SU-DHL-6 (cell line): Measurements from ENCODE around the gene ITGA2B.

Source experiments
- H2AFZ ChIP-seq: fragments of 200-600 bp; sonication (generic); 2 replicates; pipeline ENCODE4 v1.6.1; 2014; ENCODE audit warnings: low read depth, mild to moderate bottlenecking, moderate library complexity, mixed read lengths, antibody characterized with exemption, low read length; ENCODE audit not compliant: severe bottlenecking
- H3F3A ChIP-seq: fragments of 200-600 bp; shearing (Covaris generic); 2 replicates; pipeline ENCODE4 v1.6.0; 2016; ENCODE audit warnings: antibody characterized with exemption, mild to moderate bottlenecking; ENCODE audit not compliant: insufficient read depth
- H3K27ac ChIP-seq: fragments of 200-600 bp; sonication (generic); 2 replicates; pipeline ENCODE4 v1.5.1; 2016; ENCODE audit warnings: low read depth, mild to moderate bottlenecking, low read length, moderate library complexity, mixed read lengths
- H3K27me3 ChIP-seq: fragments of 200-600 bp; sonication (generic), shearing (Covaris generic); 2 replicates; pipeline ENCODE4 v1.6.0; 2014; ENCODE audit warnings: mild to moderate bottlenecking, low read length
- H3K36me3 ChIP-seq: fragments of 200-600 bp; sonication (generic); 2 replicates; pipeline ENCODE4 v1.6.1; 2014; ENCODE audit warnings: mild to moderate bottlenecking, low read length, mixed read lengths
- H3K4me2 ChIP-seq: fragments of 300-600, 200-600 bp; shearing (Covaris generic), sonication (generic); 2 replicates; pipeline ENCODE4 v1.6.0; 2014; ENCODE audit warnings: low read length, low read depth, mild to moderate bottlenecking; ENCODE audit not compliant: poor library complexity, severe bottlenecking
- H3K4me3 ChIP-seq: fragments of 200-600 bp; sonication (generic); 2 replicates; pipeline ENCODE4 v1.5.1; 2014; ENCODE audit warnings: antibody characterized with exemption, low read length, mild to moderate bottlenecking, mixed read lengths; ENCODE audit not compliant: insufficient read depth, poor library complexity, severe bottlenecking
- H3K79me2 ChIP-seq: fragments of 200-600 bp; sonication (generic); 2 replicates; pipeline ENCODE4 v1.6.1; 2014; ENCODE audit warnings: mild to moderate bottlenecking, low read length, moderate library complexity; ENCODE audit not compliant: insufficient read depth
- H3K9ac ChIP-seq: fragments of 200-600 bp; sonication (generic); 2 replicates; pipeline ENCODE4 v1.7.0; 2014; ENCODE audit warnings: mild to moderate bottlenecking, low read length
- H3K9me2 ChIP-seq: fragments of 200-600 bp; sonication (generic); replicated peaks from 2 replicates; pipeline ENCODE4 v1.6.1; 2014; ENCODE audit warnings: low read length; ENCODE audit not compliant: insufficient read depth
- H3K9me3 ChIP-seq: fragments of 200-600 bp; sonication (generic); 2 replicates; pipeline ENCODE4 v1.6.1; 2014; ENCODE audit warnings: low read length, mixed read lengths; ENCODE audit not compliant: insufficient read depth
- H4K20me1 ChIP-seq: fragments of 200-600 bp; sonication (generic); 2 replicates; pipeline ENCODE4 v1.6.1; 2014; ENCODE audit warnings: low read depth, mild to moderate bottlenecking, antibody characterized with exemption, low read length, moderate library complexity, mixed read lengths
- EZH2phosphoT487 ChIP-seq: fragments of 200-600 bp; sonication (generic), shearing (Covaris generic); conservative IDR thresholded peaks from 2 replicates; pipeline ENCODE4 v1.6.1; 2018; ENCODE audit warnings: mild to moderate bottlenecking, antibody characterized with exemption, low read length, moderate library complexity, mixed read lengths
- TF ChIP-seq, protein P1 (sequence below): fragments of 200-600 bp; sonication (generic); IDR thresholded peaks from one replicate; pipeline ENCODE4 v1.5.1; 2017; ENCODE audit warnings: antibody characterized with exemption, mild to moderate bottlenecking, low read length, moderate library complexity; ENCODE audit not compliant: insufficient read depth, poor library complexity, severe bottlenecking

The ITGA2B gene

DNA sequence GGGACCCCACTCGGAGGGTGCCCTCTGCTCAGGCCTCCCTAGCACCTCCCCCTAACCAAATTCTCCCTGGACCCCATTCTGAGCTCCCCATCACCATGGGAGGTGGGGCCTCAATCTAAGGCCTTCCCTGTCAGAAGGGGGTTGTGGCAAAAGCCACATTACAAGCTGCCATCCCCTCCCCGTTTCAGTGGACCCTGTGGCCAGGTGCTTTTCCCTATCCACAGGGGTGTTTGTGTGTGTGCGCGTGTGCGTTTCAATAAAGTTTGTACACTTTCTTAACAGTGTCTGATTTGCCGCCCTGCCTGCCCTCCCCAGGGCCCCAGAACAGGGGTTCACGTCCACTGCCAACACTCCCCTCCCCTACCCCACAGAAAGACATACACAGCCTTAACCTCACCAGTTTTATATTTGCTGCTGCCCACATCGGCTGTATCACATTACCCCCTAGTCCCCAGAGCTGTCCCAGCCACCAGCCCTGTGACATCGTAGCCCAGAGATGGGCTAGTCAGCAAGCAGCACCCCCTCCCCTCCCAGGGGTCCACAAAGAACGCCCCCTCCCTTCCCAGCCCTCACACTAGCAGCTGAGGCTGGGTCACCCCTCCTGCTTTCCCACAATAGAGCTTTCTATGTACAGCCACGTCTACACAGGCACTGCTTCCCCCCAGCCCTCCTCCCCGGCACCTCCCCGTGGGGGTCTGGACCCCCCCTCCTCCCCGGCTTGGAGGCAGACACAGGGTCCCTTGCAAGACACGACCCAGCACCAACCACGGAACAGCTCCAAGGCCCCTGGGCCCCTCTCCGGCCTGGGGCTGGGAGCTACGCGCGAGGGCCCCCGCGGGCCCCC, 36.4 kb downstream of the ITGA2B start:
- no peaks in the 10 kb centered on the region for H3K27me3 ChIP-seq
- no peaks in the 10 kb centered on the region; the same call in 1 of the 2 replicates for H3K79me2 ChIP-seq
- H3K9me2 ChIP-seq: no peaks in the 10 kb centered on the region
- peak overlapping the region; percentile 56 for H3K27ac ChIP-seq
- peak overlapping the region; percentile 51 for H3K4me3 ChIP-seq
- no peaks in the 10 kb centered on the region for H4K20me1 ChIP-seq
- no peak overlapping the region for H2AFZ ChIP-seq
- no peaks in the 10 kb centered on the region for H3K9me3 ChIP-seq
- H3F3A ChIP-seq: peaks cover 20% of the 10 kb centered on the region
- no peaks in the 10 kb centered on the region for H3K36me3 ChIP-seq
- TF ChIP-seq, protein P1, sequence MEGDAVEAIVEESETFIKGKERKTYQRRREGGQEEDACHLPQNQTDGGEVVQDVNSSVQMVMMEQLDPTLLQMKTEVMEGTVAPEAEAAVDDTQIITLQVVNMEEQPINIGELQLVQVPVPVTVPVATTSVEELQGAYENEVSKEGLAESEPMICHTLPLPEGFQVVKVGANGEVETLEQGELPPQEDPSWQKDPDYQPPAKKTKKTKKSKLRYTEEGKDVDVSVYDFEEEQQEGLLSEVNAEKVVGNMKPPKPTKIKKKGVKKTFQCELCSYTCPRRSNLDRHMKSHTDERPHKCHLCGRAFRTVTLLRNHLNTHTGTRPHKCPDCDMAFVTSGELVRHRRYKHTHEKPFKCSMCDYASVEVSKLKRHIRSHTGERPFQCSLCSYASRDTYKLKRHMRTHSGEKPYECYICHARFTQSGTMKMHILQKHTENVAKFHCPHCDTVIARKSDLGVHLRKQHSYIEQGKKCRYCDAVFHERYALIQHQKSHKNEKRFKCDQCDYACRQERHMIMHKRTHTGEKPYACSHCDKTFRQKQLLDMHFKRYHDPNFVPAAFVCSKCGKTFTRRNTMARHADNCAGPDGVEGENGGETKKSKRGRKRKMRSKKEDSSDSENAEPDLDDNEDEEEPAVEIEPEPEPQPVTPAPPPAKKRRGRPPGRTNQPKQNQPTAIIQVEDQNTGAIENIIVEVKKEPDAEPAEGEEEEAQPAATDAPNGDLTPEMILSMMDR: no peak
- TF ChIP-seq EZH2phosphoT487: no peak
- H3K9ac ChIP-seq: peak overlapping the region; percentile 56
- peak overlapping the region; percentile 60 for H3K4me2 ChIP-seq

DNA sequence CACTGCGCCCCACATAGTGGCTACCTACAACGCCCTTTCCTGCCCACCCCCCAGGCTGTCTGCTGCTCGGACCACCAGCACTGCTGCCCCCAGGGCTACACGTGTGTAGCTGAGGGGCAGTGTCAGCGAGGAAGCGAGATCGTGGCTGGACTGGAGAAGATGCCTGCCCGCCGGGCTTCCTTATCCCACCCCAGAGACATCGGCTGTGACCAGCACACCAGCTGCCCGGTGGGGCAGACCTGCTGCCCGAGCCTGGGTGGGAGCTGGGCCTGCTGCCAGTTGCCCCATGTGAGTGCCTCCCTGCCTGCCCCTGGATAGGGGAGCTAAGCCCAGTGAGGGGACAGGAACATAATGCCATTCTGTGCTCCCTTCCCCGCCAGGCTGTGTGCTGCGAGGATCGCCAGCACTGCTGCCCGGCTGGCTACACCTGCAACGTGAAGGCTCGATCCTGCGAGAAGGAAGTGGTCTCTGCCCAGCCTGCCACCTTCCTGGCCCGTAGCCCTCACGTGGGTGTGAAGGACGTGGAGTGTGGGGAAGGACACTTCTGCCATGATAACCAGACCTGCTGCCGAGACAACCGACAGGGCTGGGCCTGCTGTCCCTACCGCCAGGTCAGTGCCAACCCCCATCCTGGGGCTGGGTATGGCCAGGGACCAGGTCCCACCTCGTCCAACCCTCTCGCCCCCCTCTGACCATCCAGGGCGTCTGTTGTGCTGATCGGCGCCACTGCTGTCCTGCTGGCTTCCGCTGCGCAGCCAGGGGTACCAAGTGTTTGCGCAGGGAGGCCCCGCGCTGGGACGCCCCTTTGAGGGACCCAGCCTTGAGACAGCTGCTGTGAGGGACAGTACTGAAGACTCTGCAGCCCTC, 37.3 kb downstream of the ITGA2B start:
- Histone ChIP-seq H3K36me3 (no peaks in the 10 kb centered on the region), H3K4me2 (no peak overlapping the region), H3F3A (peaks cover 29% of the 10 kb centered on the region), H2AFZ (no peak overlapping the region), H3K79me2 (no peaks in the 10 kb centered on the region; the same call in 1 of the 2 replicates), H3K4me3 (no peak overlapping the region), H3K27ac (no peak overlapping the region), H3K9me3 (no peaks in the 10 kb centered on the region), H3K27me3 (no peaks in the 10 kb centered on the region), H3K9ac (no peak overlapping the region), H4K20me1 (no peaks in the 10 kb centered on the region), H3K9me2 (no peaks in the 10 kb centered on the region)
- no peak for TF ChIP-seq EZH2phosphoT487
- TF ChIP-seq, protein P1: no peak

DNA sequence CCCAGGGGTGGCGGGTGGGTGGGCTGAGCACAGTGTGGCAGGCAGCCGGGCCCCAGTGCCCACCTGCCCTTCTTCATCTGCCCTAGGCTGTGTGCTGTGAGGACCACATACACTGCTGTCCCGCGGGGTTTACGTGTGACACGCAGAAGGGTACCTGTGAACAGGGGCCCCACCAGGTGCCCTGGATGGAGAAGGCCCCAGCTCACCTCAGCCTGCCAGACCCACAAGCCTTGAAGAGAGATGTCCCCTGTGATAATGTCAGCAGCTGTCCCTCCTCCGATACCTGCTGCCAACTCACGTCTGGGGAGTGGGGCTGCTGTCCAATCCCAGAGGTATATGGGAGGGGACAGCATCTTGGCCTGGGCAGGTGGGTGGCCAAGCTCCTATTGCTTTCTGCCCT, 38.0 kb downstream of the ITGA2B start:
- Histone ChIP-seq H3K27ac (no peak overlapping the region), H3K79me2 (no peaks in the 10 kb centered on the region; the same call in 1 of the 2 replicates), H3K4me3 (no peak overlapping the region), H3K9me3 (no peaks in the 10 kb centered on the region), H3K9me2 (no peaks in the 10 kb centered on the region), H3K4me2 (no peak overlapping the region), H3K27me3 (no peaks in the 10 kb centered on the region), H3F3A (peaks cover 36% of the 10 kb centered on the region), H3K36me3 (no peaks in the 10 kb centered on the region), H4K20me1 (no peaks in the 10 kb centered on the region), H2AFZ (no peak overlapping the region), H3K9ac (no peak overlapping the region)
- TF ChIP-seq EZH2phosphoT487: no peak
- TF ChIP-seq, protein P1: no peak
